ENCODE results near the gene STK31. TPM values are rescaled to one million over a fixed set of nuclear protein-coding genes. Genes with fewer than 3 reads are reported as not detected.
A peak's percentile ranks its signal among the peaks of the same experiment; 100 is the strongest.

STK31 gene
- total RNA-seq, 1 donor from 2014 or later: 2.8 TPM

GRCh38 chr7:23662984-23663313 lies 47.1 kb upstream of the STK31 start:
- Histone ChIP-seq H3K27ac (peak overlapping the region; percentile 46), H2AFZ (replicated peaks) (peak overlapping the region; percentile 82), H3K4me3 (no peak overlapping the region), H3K9me3 (ENCODE audit: low read depth) (no peaks in the 10 kb centered on the region), H4K20me1 (ENCODE audit: low read depth) (no peaks in the 10 kb centered on the region), H3K9ac (no peak overlapping the region), H3F3A (ENCODE audit: low read depth) (peaks cover 12% of the 10 kb centered on the region), H3K36me3 (no peaks in the 10 kb centered on the region), H3K4me2 (peak overlapping the region; percentile 24), H3K79me2 (ENCODE audit: low read depth) (no peaks in the 10 kb centered on the region), H3K4me1 (peaks cover 32% of the 10 kb centered on the region), H3K27me3 (no peaks in the 10 kb centered on the region)
- H3K36me3 Mint-ChIP-seq: no peaks in the 10 kb centered on the region
- DNase-seq (ENCODE audit: low spot score): no peak
- H3K27ac Mint-ChIP-seq: peak overlapping the region; percentile 80
- H3K4me3 Mint-ChIP-seq: no peak overlapping the region
- peaks cover 12% of the 10 kb centered on the region for H3K4me1 Mint-ChIP-seq
- TF ChIP-seq EZH2 (IDR thresholded peaks at IDR 0.05) (no peak), EZH2phosphoT487 (IDR thresholded peaks at IDR 0.05) (no peak), CTCF (IDR thresholded peaks at IDR 0.05) (no peak)
- peaks cover 17% of the 10 kb centered on the region for H3K9me3 Mint-ChIP-seq
- no peaks in the 10 kb centered on the region for H3K27me3 Mint-ChIP-seq (ENCODE audit: insufficient read depth, low read depth)

DNA sequence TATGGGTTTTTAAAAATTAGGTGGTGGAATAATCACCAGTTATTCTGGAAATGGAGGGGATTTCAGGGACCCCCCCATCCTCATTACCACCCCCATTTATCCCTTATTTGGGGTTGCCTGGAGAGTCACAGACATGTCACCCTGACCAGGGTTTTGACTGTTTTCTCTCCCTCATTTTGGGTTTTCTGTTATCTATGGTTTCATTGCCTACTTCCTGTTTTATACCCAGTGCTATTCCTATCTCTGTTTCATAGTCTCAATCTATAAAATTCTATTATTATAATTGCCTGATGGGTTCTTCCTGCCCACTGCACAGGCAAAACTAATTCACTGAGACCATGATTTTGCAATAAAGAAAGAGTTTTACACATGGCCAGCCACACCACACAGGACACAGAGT lies 45.9 kb upstream of the STK31 start:
- H3K9me3 Mint-ChIP-seq: peaks cover 11% of the 10 kb centered on the region
- H3K9ac ChIP-seq: no peak overlapping the region
- no peak overlapping the region for H3K4me2 ChIP-seq
- no peaks in the 10 kb centered on the region for H3K27me3 Mint-ChIP-seq (ENCODE audit: insufficient read depth, low read depth)
- H3K4me3 ChIP-seq: no peak overlapping the region
- no peak overlapping the region for H3K4me3 Mint-ChIP-seq
- no peaks in the 10 kb centered on the region for H3K36me3 Mint-ChIP-seq
- H3F3A ChIP-seq (ENCODE audit: low read depth): peaks cover 12% of the 10 kb centered on the region
- DNase-seq (ENCODE audit: low spot score): no peak
- no peaks in the 10 kb centered on the region for H4K20me1 ChIP-seq (ENCODE audit: low read depth)
- TF ChIP-seq EZH2phosphoT487 (IDR thresholded peaks at IDR 0.05) (no peak), CTCF (IDR thresholded peaks at IDR 0.05) (no peak), EZH2 (IDR thresholded peaks at IDR 0.05) (no peak)
- H3K27ac Mint-ChIP-seq: no peak overlapping the region
- peaks cover 22% of the 10 kb centered on the region for H3K4me1 ChIP-seq
- H2AFZ ChIP-seq (replicated peaks): no peak overlapping the region
- no peaks in the 10 kb centered on the region for H3K27me3 ChIP-seq
- no peaks in the 10 kb centered on the region for H3K9me3 ChIP-seq (ENCODE audit: low read depth)
- no peaks in the 10 kb centered on the region for H3K79me2 ChIP-seq (ENCODE audit: low read depth)
- H3K36me3 ChIP-seq: no peaks in the 10 kb centered on the region
- peaks cover 12% of the 10 kb centered on the region for H3K4me1 Mint-ChIP-seq
- no peak overlapping the region for H3K27ac ChIP-seq

DNA sequence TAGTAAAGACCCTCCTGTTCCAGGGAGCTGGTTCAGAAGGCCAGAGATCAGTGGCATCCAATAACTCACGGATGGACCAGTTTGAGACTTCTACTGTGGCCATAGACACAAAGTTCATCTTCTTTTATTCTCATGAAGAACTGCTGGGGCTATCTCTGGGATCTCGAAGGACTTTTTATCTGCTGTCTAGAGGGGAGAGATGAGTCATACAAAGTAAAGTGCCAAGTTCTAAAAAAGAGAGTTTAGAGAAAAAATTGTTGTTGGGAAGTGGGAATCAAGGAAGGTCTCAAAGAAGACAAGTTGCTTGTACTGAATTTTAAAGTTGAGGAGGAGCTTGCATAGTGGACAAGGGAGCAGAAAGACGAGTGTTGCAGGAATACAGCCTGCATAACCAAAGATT lies 38.0 kb upstream of the STK31 start:
- Histone ChIP-seq H3K36me3 (no peaks in the 10 kb centered on the region), H3K4me1 (no peaks in the 10 kb centered on the region), H3K9me3 (ENCODE audit: low read depth) (no peaks in the 10 kb centered on the region), H3K27ac (no peak overlapping the region), H3K79me2 (ENCODE audit: low read depth) (no peaks in the 10 kb centered on the region), H3K9ac (no peak overlapping the region), H3K4me3 (no peak overlapping the region), H4K20me1 (ENCODE audit: low read depth) (no peaks in the 10 kb centered on the region), H2AFZ (replicated peaks) (no peak overlapping the region), H3K27me3 (no peaks in the 10 kb centered on the region), H3F3A (ENCODE audit: low read depth) (no peaks in the 10 kb centered on the region), H3K4me2 (no peak overlapping the region)
- Mint-ChIP-seq H3K4me3 (no peak overlapping the region), H3K9me3 (no peaks in the 10 kb centered on the region), H3K36me3 (no peaks in the 10 kb centered on the region), H3K27ac (no peak overlapping the region), H3K4me1 (no peaks in the 10 kb centered on the region), H3K27me3 (ENCODE audit: insufficient read depth, low read depth) (peaks cover 3% of the 10 kb centered on the region)
- no peak for TF ChIP-seq EZH2 (IDR thresholded peaks at IDR 0.05)
- no peak for TF ChIP-seq EZH2phosphoT487 (IDR thresholded peaks at IDR 0.05)
- no peak for TF ChIP-seq CTCF (IDR thresholded peaks at IDR 0.05)
- no peak for DNase-seq (ENCODE audit: low spot score)

All from neural progenitor cell (in vitro differentiated cells).